HG02852 (cell line): ENCODE data around the gene MTA1.

ENCODE experiments used
- ATAC-seq: cut with Tn5 transposase; IDR thresholded peaks from one replicate; pipeline ENCODE4 v1.9.1; 2021; ENCODE audit warnings: mild to moderate bottlenecking, moderate library complexity; ENCODE audit not compliant: unreplicated experiment

MTA1 gene

GRCh38 chr14:105401699-105402098 lies 17.9 kb upstream of the MTA1 start:
- ATAC-seq: no peak

- no peak for ATAC-seq
These were observed 11.0 kb upstream of the MTA1 start for GRCh38 chr14:105408592-105408991.

- no peak for ATAC-seq
These were observed 10.3 kb upstream of the MTA1 start for GRCh38 chr14:105409364-105409763.

- ATAC-seq: no peak
These were observed 9.0 kb upstream of the MTA1 start for GRCh38 chr14:105410642-105411016.

GRCh38 chr14:105411017-105411941 lies 8.3 kb upstream of the MTA1 start:
- ATAC-seq: no peak

GRCh38 chr14:105411985-105412770 lies 7.4 kb upstream of the MTA1 start:
- no peak for ATAC-seq

GRCh38 chr14:105412771-105413543 lies 6.7 kb upstream of the MTA1 start:
- no peak for ATAC-seq

GRCh38 chr14:105413544-105413886 lies 6.1 kb upstream of the MTA1 start:
- no peak for ATAC-seq

- no peak for ATAC-seq
These were observed 4.9 kb upstream of the MTA1 start for GRCh38 chr14:105414456-105415371.

- no peak for ATAC-seq
These were observed 3.9 kb upstream of the MTA1 start for GRCh38 chr14:105415481-105416428.

GRCh38 chr14:105416671-105417070 lies 3.0 kb upstream of the MTA1 start:
- ATAC-seq: no peak

GRCh38 chr14:105417690-105418121 lies 1.9 kb upstream of the MTA1 start:
- ATAC-seq: no peak

GRCh38 chr14:105418269-105419194 lies 1.1 kb upstream of the MTA1 start:
- ATAC-seq: no peak

GRCh38 chr14:105420101-105420973 lies 710 bp downstream of the MTA1 start:
- no peak for ATAC-seq

- ATAC-seq: no peak
These were observed 1.5 kb downstream of the MTA1 start for GRCh38 chr14:105420974-105421674.
